GM23338 (cell line): ENCODE data around the gene CSDE1. TPM values are rescaled to one million over a fixed set of nuclear protein-coding genes. Genes with fewer than 3 reads are reported as not detected.

Experiments used
- ATAC-seq: fragments of 200-7000 bp; cut with Tn5 transposase; 3 replicates; pipeline ENCODE4 v1.9.1; 2020
- DNase-seq: peaks from one replicate; pipeline ENCODE4 v3.0.0-alpha.2; 2015; ENCODE audit warnings: low spot score
- H2AFZ ChIP-seq: fragments of 200-600 bp; sonication (generic); 2 replicates; pipeline ENCODE4 v1.8.0; 2016; ENCODE audit warnings: antibody characterized with exemption, mild to moderate bottlenecking, moderate library complexity
- H3F3A ChIP-seq: fragments of 200-600 bp; sonication (generic); replicated peaks from 2 replicates; pipeline ENCODE4 v1.8.0; 2017; ENCODE audit warnings: antibody characterized with exemption, mixed run types, low read depth
- H3K27ac ChIP-seq: fragments of 200-600 bp; sonication (generic); 2 replicates; pipeline ENCODE4 v1.6.1; 2016; ENCODE audit warnings: low read depth
- H3K27me3 ChIP-seq: fragments of 200-600 bp; sonication (generic); 2 replicates; pipeline ENCODE4 v1.8.0; 2016; ENCODE audit warnings: mild to moderate bottlenecking, mixed run types, moderate library complexity; ENCODE audit not compliant: insufficient read depth
- H3K36me3 ChIP-seq: fragments of 200-600 bp; sonication (generic); 2 replicates; pipeline ENCODE4 v1.8.0; 2016; ENCODE audit warnings: mild to moderate bottlenecking; ENCODE audit not compliant: insufficient read depth
- H3K4me1 ChIP-seq: fragments of 200-600 bp; sonication (generic); 2 replicates; pipeline ENCODE4 v1.8.0; 2016; ENCODE audit warnings: mild to moderate bottlenecking, moderate library complexity; ENCODE audit not compliant: insufficient read depth
- H3K4me2 ChIP-seq: fragments of 200-600 bp; sonication (generic); 2 replicates; pipeline ENCODE4 v1.7.1; 2017; ENCODE audit warnings: mixed run types
- H3K4me3 ChIP-seq: fragments of 200-600 bp; sonication (generic); 2 replicates; pipeline ENCODE4 v1.6.1; 2016; ENCODE audit warnings: mixed run types
- H3K79me2 ChIP-seq: fragments of 200-600 bp; sonication (generic); replicated peaks from 2 replicates; pipeline ENCODE4 v1.8.0; 2017; ENCODE audit warnings: mild to moderate bottlenecking; ENCODE audit not compliant: insufficient read depth
- H3K9me2 ChIP-seq: fragments of 200-600 bp; sonication (generic); 2 replicates; pipeline ENCODE4 v1.8.0; 2017; ENCODE audit not compliant: insufficient read depth
- H4K20me1 ChIP-seq: fragments of 200-600 bp; sonication (generic); replicated peaks from 2 replicates; pipeline ENCODE4 v1.8.0; 2017; ENCODE audit warnings: mild to moderate bottlenecking; ENCODE audit not compliant: insufficient read depth
- H3K27ac Mint-ChIP-seq: 2 replicates; pipeline ENCODE4 v1.8.0; 2020; ENCODE audit warnings: inconsistent platforms, mild to moderate bottlenecking, moderate library complexity, mixed read lengths
- H3K27me3 Mint-ChIP-seq: 3 replicates; pipeline ENCODE4 v1.8.0; 2022; ENCODE audit warnings: low read depth, mild to moderate bottlenecking, moderate library complexity, mixed read lengths, inconsistent platforms; ENCODE audit not compliant: insufficient read depth, poor library complexity
- H3K36me3 Mint-ChIP-seq: 3 replicates; pipeline ENCODE4 v1.8.0; 2021; ENCODE audit warnings: low read depth, mild to moderate bottlenecking, inconsistent platforms, moderate library complexity, mixed read lengths
- H3K4me1 Mint-ChIP-seq: 3 replicates; pipeline ENCODE4 v1.8.0; 2020; ENCODE audit warnings: mild to moderate bottlenecking, inconsistent platforms, mixed read lengths
- H3K4me3 Mint-ChIP-seq: 3 replicates; pipeline ENCODE4 v1.8.0; 2021; ENCODE audit warnings: moderate library complexity, mild to moderate bottlenecking, inconsistent platforms, mixed read lengths
- H3K9me3 Mint-ChIP-seq: 3 replicates; pipeline ENCODE4 v1.8.0; 2020; ENCODE audit warnings: moderate library complexity, mild to moderate bottlenecking, inconsistent platforms, mixed read lengths
- CREB1 ChIP-seq: fragments of 250-450 bp; sonication (Bioruptor Pico); IDR thresholded peaks from 2 replicates; pipeline ENCODE4 v1.5.0; 2020; ENCODE audit warnings: low read depth, mild to moderate bottlenecking, moderate library complexity
- EZH2 ChIP-seq: fragments of 200-600 bp; sonication (generic); IDR thresholded peaks from one replicate; pipeline ENCODE4 v1.8.0; 2017; ENCODE audit warnings: antibody characterized with exemption, mild to moderate bottlenecking, low read depth; ENCODE audit not compliant: unreplicated experiment
- JUNB ChIP-seq: IDR thresholded peaks from one replicate; pipeline ENCODE4 v1.6.1; 2016; ENCODE audit warnings: antibody characterized with exemption; ENCODE audit not compliant: unreplicated experiment
- NANOG ChIP-seq: IDR thresholded peaks from 2 replicates; pipeline ENCODE4 v1.6.1; 2016; ENCODE audit warnings: antibody characterized with exemption, borderline replicate concordance
- STAT1 ChIP-seq: IDR thresholded peaks from one replicate; pipeline ENCODE4 v1.6.1; 2016; ENCODE audit warnings: antibody characterized with exemption; ENCODE audit not compliant: unreplicated experiment
- polyA plus RNA-seq: library from polyadenylated mRNA; unstranded; fragments of >200 nt; fragmentation: Nextera tagmentation; extraction: Ambion mirVana; gene quantifications from 2 replicates; pipeline ENCODE4 v1.2.1, GENCODE V29; 2016
- total RNA-seq: library from RNA; depleted of rRNA; stranded (reverse); fragments of >200 nt; shearing (Covaris generic); gene quantifications from 2 replicates; pipeline ENCODE4 v1.2.3, GENCODE V29; 2014
- TF ChIP-seq, protein P1 (sequence below), 2 experiments: fragments of 200-600 bp in 1 of 2; sonication (generic) in 1 of 2; conservative IDR thresholded peaks; 2 replicates each; pipeline versions ENCODE4 v1.5.1 to v1.6.1; 2016 to 2017; ENCODE audit warnings: antibody characterized with exemption in 2 of 2, low read depth in 2 of 2, mild to moderate bottlenecking in 2 of 2, moderate library complexity in 1 of 2
- TF ChIP-seq, protein P2 (sequence below): IDR thresholded peaks from 2 replicates; pipeline ENCODE4 v1.6.1; 2016; ENCODE audit warnings: antibody characterized with exemption
- TF ChIP-seq, protein P3 (sequence below): fragments of 250-450 bp; sonication (Bioruptor Pico); IDR thresholded peaks from 2 replicates; pipeline ENCODE4 v1.5.0; 2020; ENCODE audit warnings: mild to moderate bottlenecking, moderate library complexity
- TF ChIP-seq, protein P4 (sequence below): IDR thresholded peaks from one replicate; pipeline ENCODE4 v1.6.1; 2018; ENCODE audit warnings: antibody characterized with exemption; ENCODE audit not compliant: unreplicated experiment

Gene CSDE1
- total and polyA plus RNA-seq, 2 experiments from 2014 or later: 214 to 1,054 TPM

DNA sequence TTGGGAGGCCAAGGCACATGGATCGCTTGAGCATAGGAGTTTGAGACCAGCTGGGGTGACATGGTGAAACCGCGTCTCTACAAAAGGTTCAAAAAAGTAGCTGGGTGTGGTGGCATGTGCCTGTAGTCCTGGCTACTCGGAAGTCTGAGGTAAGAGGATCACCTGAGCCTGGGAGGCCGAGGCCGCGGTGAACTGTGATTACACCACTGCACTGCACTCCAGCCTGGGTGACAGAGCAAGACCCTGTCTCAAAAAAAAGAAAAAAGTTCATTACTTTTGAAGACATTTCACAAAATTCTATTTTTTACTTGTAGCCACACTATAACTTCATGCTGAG, 85.9 kb downstream of the CSDE1 start:
- no peak for ATAC-seq
- H3K27me3 ChIP-seq: peaks cover 26% of the 10 kb centered on the region; the same call in 1 of the 2 replicates
- H3K4me1 Mint-ChIP-seq: peaks cover 4% of the 10 kb centered on the region; the same call in 2 of the 3 replicates
- no peak for DNase-seq
- no peak overlapping the region for H3K27ac ChIP-seq
- no peak overlapping the region for H3K4me2 ChIP-seq
- H3F3A ChIP-seq: peaks cover 7% of the 10 kb centered on the region; the same call in 1 of the 2 replicates
- no peak overlapping the region for H3K27ac Mint-ChIP-seq
- no peak overlapping the region for H2AFZ ChIP-seq
- no peak overlapping the region for H3K4me3 ChIP-seq
- no peaks in the 10 kb centered on the region for H3K9me3 Mint-ChIP-seq
- H3K36me3 Mint-ChIP-seq: no peaks in the 10 kb centered on the region
- 0 out of 2 replicates have a peak, but pooled peaks cover 4% of the 10 kb centered on the region for H3K4me1 ChIP-seq
- no peaks in the 10 kb centered on the region for H4K20me1 ChIP-seq
- peaks cover 5% of the 10 kb centered on the region for H3K27me3 Mint-ChIP-seq
- TF ChIP-seq, protein P1, sequence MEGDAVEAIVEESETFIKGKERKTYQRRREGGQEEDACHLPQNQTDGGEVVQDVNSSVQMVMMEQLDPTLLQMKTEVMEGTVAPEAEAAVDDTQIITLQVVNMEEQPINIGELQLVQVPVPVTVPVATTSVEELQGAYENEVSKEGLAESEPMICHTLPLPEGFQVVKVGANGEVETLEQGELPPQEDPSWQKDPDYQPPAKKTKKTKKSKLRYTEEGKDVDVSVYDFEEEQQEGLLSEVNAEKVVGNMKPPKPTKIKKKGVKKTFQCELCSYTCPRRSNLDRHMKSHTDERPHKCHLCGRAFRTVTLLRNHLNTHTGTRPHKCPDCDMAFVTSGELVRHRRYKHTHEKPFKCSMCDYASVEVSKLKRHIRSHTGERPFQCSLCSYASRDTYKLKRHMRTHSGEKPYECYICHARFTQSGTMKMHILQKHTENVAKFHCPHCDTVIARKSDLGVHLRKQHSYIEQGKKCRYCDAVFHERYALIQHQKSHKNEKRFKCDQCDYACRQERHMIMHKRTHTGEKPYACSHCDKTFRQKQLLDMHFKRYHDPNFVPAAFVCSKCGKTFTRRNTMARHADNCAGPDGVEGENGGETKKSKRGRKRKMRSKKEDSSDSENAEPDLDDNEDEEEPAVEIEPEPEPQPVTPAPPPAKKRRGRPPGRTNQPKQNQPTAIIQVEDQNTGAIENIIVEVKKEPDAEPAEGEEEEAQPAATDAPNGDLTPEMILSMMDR (conservative IDR thresholded peaks at IDR 0.05; ENCODE audit: low read depth in 2 of 2): no peak
- TF ChIP-seq STAT1: no peak
- TF ChIP-seq NANOG: no peak
- TF ChIP-seq, protein P2, sequence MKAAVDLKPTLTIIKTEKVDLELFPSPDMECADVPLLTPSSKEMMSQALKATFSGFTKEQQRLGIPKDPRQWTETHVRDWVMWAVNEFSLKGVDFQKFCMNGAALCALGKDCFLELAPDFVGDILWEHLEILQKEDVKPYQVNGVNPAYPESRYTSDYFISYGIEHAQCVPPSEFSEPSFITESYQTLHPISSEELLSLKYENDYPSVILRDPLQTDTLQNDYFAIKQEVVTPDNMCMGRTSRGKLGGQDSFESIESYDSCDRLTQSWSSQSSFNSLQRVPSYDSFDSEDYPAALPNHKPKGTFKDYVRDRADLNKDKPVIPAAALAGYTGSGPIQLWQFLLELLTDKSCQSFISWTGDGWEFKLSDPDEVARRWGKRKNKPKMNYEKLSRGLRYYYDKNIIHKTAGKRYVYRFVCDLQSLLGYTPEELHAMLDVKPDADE: no peak
- no peak for TF ChIP-seq CREB1 (CRISPR knock-in tag)
- TF ChIP-seq EZH2: no peak
- TF ChIP-seq JUNB: no peak
- TF ChIP-seq, protein P3, sequence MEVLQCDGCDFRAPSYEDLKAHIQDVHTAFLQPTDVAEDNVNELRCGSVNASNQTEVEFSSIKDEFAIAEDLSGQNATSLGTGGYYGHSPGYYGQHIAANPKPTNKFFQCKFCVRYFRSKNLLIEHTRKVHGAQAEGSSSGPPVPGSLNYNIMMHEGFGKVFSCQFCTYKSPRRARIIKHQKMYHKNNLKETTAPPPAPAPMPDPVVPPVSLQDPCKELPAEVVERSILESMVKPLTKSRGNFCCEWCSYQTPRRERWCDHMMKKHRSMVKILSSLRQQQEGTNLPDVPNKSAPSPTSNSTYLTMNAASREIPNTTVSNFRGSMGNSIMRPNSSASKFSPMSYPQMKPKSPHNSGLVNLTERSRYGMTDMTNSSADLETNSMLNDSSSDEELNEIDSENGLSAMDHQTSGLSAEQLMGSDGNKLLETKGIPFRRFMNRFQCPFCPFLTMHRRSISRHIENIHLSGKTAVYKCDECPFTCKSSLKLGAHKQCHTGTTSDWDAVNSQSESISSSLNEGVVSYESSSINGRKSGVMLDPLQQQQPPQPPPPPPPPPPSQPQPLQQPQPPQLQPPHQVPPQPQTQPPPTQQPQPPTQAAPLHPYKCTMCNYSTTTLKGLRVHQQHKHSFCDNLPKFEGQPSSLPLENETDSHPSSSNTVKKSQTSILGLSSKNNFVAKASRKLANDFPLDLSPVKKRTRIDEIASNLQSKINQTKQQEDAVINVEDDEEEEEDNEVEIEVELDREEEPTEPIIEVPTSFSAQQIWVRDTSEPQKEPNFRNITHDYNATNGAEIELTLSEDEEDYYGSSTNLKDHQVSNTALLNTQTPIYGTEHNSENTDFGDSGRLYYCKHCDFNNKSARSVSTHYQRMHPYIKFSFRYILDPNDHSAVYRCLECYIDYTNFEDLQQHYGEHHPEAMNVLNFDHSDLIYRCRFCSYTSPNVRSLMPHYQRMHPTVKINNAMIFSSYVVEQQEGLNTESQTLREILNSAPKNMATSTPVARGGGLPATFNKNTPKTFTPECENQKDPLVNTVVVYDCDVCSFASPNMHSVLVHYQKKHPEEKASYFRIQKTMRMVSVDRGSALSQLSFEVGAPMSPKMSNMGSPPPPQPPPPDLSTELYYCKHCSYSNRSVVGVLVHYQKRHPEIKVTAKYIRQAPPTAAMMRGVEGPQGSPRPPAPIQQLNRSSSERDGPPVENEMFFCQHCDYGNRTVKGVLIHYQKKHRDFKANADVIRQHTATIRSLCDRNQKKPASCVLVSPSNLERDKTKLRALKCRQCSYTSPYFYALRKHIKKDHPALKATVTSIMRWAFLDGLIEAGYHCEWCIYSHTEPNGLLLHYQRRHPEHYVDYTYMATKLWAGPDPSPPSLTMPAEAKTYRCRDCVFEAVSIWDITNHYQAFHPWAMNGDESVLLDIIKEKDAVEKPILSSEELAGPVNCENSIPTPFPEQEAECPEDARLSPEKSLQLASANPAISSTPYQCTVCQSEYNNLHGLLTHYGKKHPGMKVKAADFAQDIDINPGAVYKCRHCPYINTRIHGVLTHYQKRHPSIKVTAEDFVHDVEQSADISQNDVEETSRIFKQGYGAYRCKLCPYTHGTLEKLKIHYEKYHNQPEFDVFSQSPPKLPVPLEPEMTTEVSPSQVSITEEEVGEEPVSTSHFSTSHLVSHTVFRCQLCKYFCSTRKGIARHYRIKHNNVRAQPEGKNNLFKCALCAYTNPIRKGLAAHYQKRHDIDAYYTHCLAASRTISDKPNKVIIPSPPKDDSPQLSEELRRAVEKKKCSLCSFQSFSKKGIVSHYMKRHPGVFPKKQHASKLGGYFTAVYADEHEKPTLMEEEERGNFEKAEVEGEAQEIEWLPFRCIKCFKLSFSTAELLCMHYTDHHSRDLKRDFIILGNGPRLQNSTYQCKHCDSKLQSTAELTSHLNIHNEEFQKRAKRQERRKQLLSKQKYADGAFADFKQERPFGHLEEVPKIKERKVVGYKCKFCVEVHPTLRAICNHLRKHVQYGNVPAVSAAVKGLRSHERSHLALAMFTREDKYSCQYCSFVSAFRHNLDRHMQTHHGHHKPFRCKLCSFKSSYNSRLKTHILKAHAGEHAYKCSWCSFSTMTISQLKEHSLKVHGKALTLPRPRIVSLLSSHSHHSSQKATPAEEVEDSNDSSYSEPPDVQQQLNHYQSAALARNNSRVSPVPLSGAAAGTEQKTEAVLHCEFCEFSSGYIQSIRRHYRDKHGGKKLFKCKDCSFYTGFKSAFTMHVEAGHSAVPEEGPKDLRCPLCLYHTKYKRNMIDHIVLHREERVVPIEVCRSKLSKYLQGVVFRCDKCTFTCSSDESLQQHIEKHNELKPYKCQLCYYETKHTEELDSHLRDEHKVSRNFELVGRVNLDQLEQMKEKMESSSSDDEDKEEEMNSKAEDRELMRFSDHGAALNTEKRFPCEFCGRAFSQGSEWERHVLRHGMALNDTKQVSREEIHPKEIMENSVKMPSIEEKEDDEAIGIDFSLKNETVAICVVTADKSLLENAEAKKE (CRISPR knock-in tag): no peak
- TF ChIP-seq, protein P4, sequence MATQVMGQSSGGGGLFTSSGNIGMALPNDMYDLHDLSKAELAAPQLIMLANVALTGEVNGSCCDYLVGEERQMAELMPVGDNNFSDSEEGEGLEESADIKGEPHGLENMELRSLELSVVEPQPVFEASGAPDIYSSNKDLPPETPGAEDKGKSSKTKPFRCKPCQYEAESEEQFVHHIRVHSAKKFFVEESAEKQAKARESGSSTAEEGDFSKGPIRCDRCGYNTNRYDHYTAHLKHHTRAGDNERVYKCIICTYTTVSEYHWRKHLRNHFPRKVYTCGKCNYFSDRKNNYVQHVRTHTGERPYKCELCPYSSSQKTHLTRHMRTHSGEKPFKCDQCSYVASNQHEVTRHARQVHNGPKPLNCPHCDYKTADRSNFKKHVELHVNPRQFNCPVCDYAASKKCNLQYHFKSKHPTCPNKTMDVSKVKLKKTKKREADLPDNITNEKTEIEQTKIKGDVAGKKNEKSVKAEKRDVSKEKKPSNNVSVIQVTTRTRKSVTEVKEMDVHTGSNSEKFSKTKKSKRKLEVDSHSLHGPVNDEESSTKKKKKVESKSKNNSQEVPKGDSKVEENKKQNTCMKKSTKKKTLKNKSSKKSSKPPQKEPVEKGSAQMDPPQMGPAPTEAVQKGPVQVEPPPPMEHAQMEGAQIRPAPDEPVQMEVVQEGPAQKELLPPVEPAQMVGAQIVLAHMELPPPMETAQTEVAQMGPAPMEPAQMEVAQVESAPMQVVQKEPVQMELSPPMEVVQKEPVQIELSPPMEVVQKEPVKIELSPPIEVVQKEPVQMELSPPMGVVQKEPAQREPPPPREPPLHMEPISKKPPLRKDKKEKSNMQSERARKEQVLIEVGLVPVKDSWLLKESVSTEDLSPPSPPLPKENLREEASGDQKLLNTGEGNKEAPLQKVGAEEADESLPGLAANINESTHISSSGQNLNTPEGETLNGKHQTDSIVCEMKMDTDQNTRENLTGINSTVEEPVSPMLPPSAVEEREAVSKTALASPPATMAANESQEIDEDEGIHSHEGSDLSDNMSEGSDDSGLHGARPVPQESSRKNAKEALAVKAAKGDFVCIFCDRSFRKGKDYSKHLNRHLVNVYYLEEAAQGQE: no peak
- no peaks in the 10 kb centered on the region for H3K79me2 ChIP-seq
- H3K9me2 ChIP-seq: no peaks in the 10 kb centered on the region
- H3K4me3 Mint-ChIP-seq: no peak overlapping the region
- H3K36me3 ChIP-seq: no peaks in the 10 kb centered on the region
